GM20000 (cell line): ENCODE results near the gene FLNB.

ENCODE experiments used
- DNase-seq: peaks from one replicate; pipeline ENCODE4 v3.0.0; 2012; ENCODE audit warnings: low spot score
- TF ChIP-seq, protein P1 (sequence below): IDR thresholded peaks from 2 replicates; pipeline ENCODE4 v1.5.1; 2012; ENCODE audit warnings: mild to moderate bottlenecking, control low read depth; ENCODE audit errors: extremely low read depth, missing control alignments

Gene FLNB

DNA sequence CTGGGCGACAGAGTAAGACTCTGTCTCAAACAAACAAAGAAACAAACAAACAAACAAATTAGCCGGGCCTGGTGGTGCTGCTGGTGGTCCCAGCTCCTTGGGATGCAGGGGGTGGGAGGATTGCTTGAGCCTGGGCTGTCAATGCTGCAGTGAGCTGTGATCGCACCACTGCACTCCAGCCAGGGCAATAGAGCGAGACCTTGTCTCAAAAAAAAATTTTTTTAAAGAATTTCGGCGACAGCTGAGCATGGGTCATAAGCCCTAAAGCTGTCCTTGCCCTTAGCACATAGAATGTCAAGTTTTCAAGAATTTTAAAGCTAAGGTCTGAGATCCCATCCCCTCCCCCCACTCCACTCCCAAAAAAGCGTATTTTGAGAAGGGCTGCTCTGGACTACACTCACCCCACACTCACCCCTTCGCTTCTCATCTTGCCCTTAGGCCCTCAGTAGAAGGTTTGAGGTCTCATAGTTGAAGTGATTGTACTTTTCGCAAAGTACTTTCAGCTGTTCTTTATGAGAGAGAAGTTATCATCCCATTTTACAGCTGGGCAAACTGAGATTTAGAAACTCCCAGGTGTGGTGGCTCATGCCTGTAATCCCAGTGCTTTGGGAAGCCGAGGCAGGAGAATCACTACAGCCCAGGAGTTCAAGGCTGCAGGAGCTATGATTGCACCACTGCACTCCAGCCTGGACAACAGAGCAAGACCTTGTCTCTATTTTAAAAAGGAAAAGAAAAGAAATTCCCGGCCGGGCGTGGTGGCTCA lies 34.3 kb upstream of the FLNB start:
- no peak for DNase-seq
- TF ChIP-seq, protein P1, sequence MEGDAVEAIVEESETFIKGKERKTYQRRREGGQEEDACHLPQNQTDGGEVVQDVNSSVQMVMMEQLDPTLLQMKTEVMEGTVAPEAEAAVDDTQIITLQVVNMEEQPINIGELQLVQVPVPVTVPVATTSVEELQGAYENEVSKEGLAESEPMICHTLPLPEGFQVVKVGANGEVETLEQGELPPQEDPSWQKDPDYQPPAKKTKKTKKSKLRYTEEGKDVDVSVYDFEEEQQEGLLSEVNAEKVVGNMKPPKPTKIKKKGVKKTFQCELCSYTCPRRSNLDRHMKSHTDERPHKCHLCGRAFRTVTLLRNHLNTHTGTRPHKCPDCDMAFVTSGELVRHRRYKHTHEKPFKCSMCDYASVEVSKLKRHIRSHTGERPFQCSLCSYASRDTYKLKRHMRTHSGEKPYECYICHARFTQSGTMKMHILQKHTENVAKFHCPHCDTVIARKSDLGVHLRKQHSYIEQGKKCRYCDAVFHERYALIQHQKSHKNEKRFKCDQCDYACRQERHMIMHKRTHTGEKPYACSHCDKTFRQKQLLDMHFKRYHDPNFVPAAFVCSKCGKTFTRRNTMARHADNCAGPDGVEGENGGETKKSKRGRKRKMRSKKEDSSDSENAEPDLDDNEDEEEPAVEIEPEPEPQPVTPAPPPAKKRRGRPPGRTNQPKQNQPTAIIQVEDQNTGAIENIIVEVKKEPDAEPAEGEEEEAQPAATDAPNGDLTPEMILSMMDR: no peak

DNA sequence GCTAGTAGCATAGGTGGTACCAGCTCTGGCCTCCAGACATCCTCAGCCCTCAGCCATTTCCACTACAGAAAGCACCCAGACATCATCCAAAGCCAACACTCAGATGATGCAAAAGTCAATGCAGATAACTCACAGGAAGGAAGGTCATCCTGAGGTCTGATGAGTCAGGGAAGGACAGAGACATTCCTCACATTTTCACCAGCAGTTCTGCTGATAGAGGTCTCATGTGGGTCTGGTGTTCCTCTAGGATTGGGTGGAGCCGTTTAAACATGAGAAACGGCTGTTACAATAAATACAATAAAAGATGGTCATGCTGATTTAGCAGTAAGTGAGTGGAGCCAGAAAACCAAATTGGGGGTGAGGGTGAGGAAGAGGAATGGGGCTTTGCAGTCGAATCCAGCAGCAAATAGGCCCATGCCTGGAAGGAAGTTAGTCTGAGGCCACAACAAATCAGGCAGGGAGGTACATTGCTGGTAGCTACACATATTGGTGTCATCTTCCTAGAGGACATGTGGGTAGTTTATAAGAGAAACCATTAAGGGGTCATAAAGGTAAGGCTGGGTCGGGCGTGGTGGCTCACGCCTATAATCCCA lies 33.3 kb upstream of the FLNB start:
- no peak for DNase-seq
- TF ChIP-seq, protein P1: no peak

DNA sequence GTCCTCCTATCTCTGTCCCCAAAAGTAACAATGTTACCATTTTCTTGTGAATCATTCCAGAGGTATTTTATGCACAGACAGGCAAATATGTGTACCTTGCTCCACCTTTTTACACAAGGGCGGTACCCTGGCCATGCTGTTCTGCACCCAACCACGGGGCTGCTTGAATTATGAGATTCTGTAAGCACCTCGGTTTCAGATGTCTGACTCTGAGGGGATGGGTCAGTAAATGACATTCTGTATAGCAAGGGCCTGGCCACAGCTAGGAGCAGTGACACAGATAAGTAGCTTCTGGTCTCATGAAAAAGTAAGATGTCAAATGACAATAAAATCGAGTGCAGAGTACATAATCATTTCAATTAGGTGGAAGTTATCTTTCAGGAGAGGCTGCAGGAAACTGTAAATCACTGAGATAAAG lies 30.4 kb upstream of the FLNB start:
- no peak for DNase-seq
- TF ChIP-seq, protein P1: no peak

- DNase-seq: no peak
- TF ChIP-seq, protein P1: no peak
These were observed 29.9 kb upstream of the FLNB start for GRCh38 chr3:57978316-57978715.

DNA sequence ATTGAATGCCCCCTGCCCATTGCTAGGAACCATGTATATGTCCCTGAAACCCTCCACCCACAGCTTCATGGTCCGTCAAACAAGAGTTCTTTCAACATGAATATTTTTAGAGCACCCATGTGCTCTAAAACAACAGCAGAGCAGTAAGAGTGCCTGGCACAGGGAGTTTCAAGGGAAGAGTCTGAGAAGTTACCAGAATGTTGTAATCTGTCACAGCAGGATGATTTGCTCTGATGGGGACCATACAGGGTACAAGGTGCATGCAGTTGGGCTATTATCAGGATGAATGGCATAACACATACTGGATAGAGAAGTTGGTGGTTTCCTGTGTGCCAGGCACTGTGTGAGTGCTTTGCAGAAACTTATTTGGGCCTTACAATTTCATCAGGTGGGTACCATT lies 27.8 kb upstream of the FLNB start:
- DNase-seq: no peak

GRCh38 chr3:57981483-57982087 lies 26.6 kb upstream of the FLNB start:
- TF ChIP-seq, protein P1: no peak
- no peak for DNase-seq

More for the DNA sequence above, 27.8 kb upstream of the FLNB start:
- TF ChIP-seq, protein P1: no peak
